H9 (cell line): Measurements from ENCODE around the gene CADPS2. TPM values are rescaled to one million over a fixed set of nuclear protein-coding genes. Genes with fewer than 3 reads are reported as not detected.

ENCODE experiments used
- DNase-seq: peaks from one replicate; pipeline ENCODE4 v3.0.0-alpha.2; 2017
- H2AFZ ChIP-seq: one replicate; pipeline ENCODE4 v1.6.1; 2013; ENCODE audit warnings: mild to moderate bottlenecking, low read length, control low read depth, moderate library complexity
- H2AK5ac ChIP-seq: 2 replicates; pipeline ENCODE4 v1.6.1; 2013; ENCODE audit warnings: low read length, control low read depth, mixed read lengths; ENCODE audit not compliant: insufficient read length
- H2BK120ac ChIP-seq: one replicate; pipeline ENCODE4 v1.6.1; 2013; ENCODE audit warnings: low read depth, mild to moderate bottlenecking, low read length, control low read depth, inconsistent platforms; ENCODE audit not compliant: poor library complexity, severe bottlenecking
- H2BK12ac ChIP-seq: 2 replicates; pipeline ENCODE4 v1.6.1; 2013; ENCODE audit warnings: low read length, control low read depth, mixed read lengths, low read depth; ENCODE audit not compliant: insufficient read length
- H2BK15ac ChIP-seq: 2 replicates; pipeline ENCODE4 v1.6.1; 2013; ENCODE audit warnings: low read depth, low read length, control low read depth
- H2BK20ac ChIP-seq: one replicate; pipeline ENCODE4 v1.6.1; 2013; ENCODE audit warnings: low read depth, mild to moderate bottlenecking, low read length, control low read depth, inconsistent platforms; ENCODE audit not compliant: poor library complexity, severe bottlenecking
- H2BK5ac ChIP-seq: 2 replicates; pipeline ENCODE4 v1.6.1; 2013; ENCODE audit warnings: low read length, control low read depth, mixed read lengths; ENCODE audit not compliant: insufficient read length
- H3K14ac ChIP-seq: 2 replicates; pipeline ENCODE4 v1.6.1; 2013; ENCODE audit warnings: low read length, control low read depth; ENCODE audit not compliant: insufficient read depth
- H3K18ac ChIP-seq: 2 replicates; pipeline ENCODE4 v1.6.1; 2013; ENCODE audit warnings: low read depth, mild to moderate bottlenecking, mixed read lengths, low read length, control low read depth; ENCODE audit not compliant: insufficient read length
- H3K23ac ChIP-seq: 2 replicates; pipeline ENCODE4 v1.6.1; 2013; ENCODE audit warnings: low read length, control low read depth, mixed read lengths, low read depth; ENCODE audit not compliant: insufficient read length
- H3K23me2 ChIP-seq: 2 replicates; pipeline ENCODE4 v1.6.1; 2013; ENCODE audit warnings: low read depth, mild to moderate bottlenecking, mixed read lengths, low read length, control low read depth; ENCODE audit not compliant: insufficient read length, poor library complexity, severe bottlenecking
- H3K27ac ChIP-seq: 2 replicates; pipeline ENCODE4 v1.5.1; 2013; ENCODE audit warnings: low read length, control low read depth, mixed read lengths, low read depth; ENCODE audit not compliant: insufficient read length
- H3K27me3 ChIP-seq: 2 replicates; pipeline ENCODE4 v1.6.1; 2013; ENCODE audit warnings: low read length, control low read depth, inconsistent platforms; ENCODE audit not compliant: insufficient read depth
- H3K4ac ChIP-seq: 2 replicates; pipeline ENCODE4 v1.6.1; 2013; ENCODE audit warnings: low read depth, mild to moderate bottlenecking, control low read depth, inconsistent platforms, low read length, moderate library complexity
- H3K4me1 ChIP-seq: 2 replicates; pipeline ENCODE4 v1.6.1; 2013; ENCODE audit warnings: low read length, control low read depth, inconsistent platforms; ENCODE audit not compliant: insufficient read depth
- H3K4me2 ChIP-seq: 2 replicates; pipeline ENCODE4 v1.6.1; 2013; ENCODE audit warnings: low read length, control low read depth, mixed read lengths; ENCODE audit not compliant: insufficient read length, insufficient read depth
- H3K56ac ChIP-seq: 2 replicates; pipeline ENCODE4 v1.6.1; 2013; ENCODE audit warnings: low read depth, mild to moderate bottlenecking, mixed read lengths, low read length, control low read depth; ENCODE audit not compliant: insufficient read length
- H3K79me1 ChIP-seq: 2 replicates; pipeline ENCODE4 v1.6.1; 2013; ENCODE audit warnings: low read depth, mild to moderate bottlenecking, moderate library complexity, low read length, control low read depth, inconsistent platforms; ENCODE audit not compliant: insufficient read depth, poor library complexity, severe bottlenecking
- H3K79me2 ChIP-seq: 2 replicates; pipeline ENCODE4 v1.6.1; 2013; ENCODE audit warnings: low read length, control low read depth, inconsistent platforms; ENCODE audit not compliant: insufficient read depth
- H3K9ac ChIP-seq: 2 replicates; pipeline ENCODE4 v1.6.1; 2013; ENCODE audit warnings: low read length, control low read depth, mixed read lengths; ENCODE audit not compliant: insufficient read length; ENCODE audit errors: extremely low read depth
- H3K9me3 ChIP-seq: one replicate; pipeline ENCODE4 v1.6.1; 2013; ENCODE audit warnings: low read depth, low read length, inconsistent platforms; ENCODE audit not compliant: control insufficient read depth
- H3T11ph ChIP-seq: one replicate; pipeline ENCODE4 v1.6.1; 2013; ENCODE audit warnings: mild to moderate bottlenecking, low read length, control low read depth, inconsistent platforms
- H4K20me1 ChIP-seq: one replicate; pipeline ENCODE4 v1.6.1; 2013; ENCODE audit not compliant: control insufficient read depth, insufficient read length, insufficient read depth
- H4K5ac ChIP-seq: 2 replicates; pipeline ENCODE4 v1.6.1; 2013; ENCODE audit warnings: low read depth, mild to moderate bottlenecking, mixed read lengths, low read length, control low read depth; ENCODE audit not compliant: insufficient read length
- H4K8ac ChIP-seq: replicated peaks from 2 replicates; pipeline ENCODE4 v1.6.1; 2013; ENCODE audit warnings: low read length, control low read depth, mixed read lengths, low read depth; ENCODE audit not compliant: insufficient read length
- H4K91ac ChIP-seq: 2 replicates; pipeline ENCODE4 v1.6.1; 2013; ENCODE audit warnings: low read depth, mild to moderate bottlenecking, moderate library complexity, mixed read lengths, low read length, control low read depth; ENCODE audit not compliant: insufficient read length
- H3K27ac Mint-ChIP-seq, 3 experiments: 2 replicates in 2 of 3; 3 replicates in 1 of 3; pipeline ENCODE4 v1.8.0; 2020 to 2021; ENCODE audit warnings: mixed read lengths in 3 of 3, mild to moderate bottlenecking in 1 of 3, moderate library complexity in 1 of 3
- H3K27me3 Mint-ChIP-seq: 2 replicates; pipeline ENCODE4 v1.8.0; 2021; ENCODE audit warnings: low read depth, mild to moderate bottlenecking, moderate library complexity, mixed read lengths
- H3K36me3 Mint-ChIP-seq, 3 experiments: 2 replicates in 2 of 3; 3 replicates in 1 of 3; pipeline ENCODE4 v1.8.0; 2020 to 2021; ENCODE audit warnings: low read depth in 3 of 3, mixed read lengths in 3 of 3; ENCODE audit not compliant: insufficient read depth in 1 of 3
- H3K4me1 Mint-ChIP-seq, 2 experiments: 2 replicates each; pipeline ENCODE4 v1.8.0; 2020; ENCODE audit warnings: mixed read lengths in 2 of 2
- H3K4me3 Mint-ChIP-seq, 2 experiments: 2 replicates in 1 of 2; 3 replicates in 1 of 2; pipeline ENCODE4 v1.8.0; 2020 to 2021; ENCODE audit warnings: mild to moderate bottlenecking in 2 of 2, mixed read lengths in 2 of 2, moderate library complexity in 1 of 2
- H3K9me3 Mint-ChIP-seq, 2 experiments: 2 replicates in 1 of 2; 3 replicates in 1 of 2; pipeline ENCODE4 v1.8.0; 2020; ENCODE audit warnings: mild to moderate bottlenecking in 2 of 2, mixed read lengths in 2 of 2, moderate library complexity in 1 of 2
- CTCF ChIP-seq: fragments of 200-600 bp; sonication (generic); conservative IDR thresholded peaks from 3 replicates; pipeline ENCODE4 v1.8.0; 2021; ENCODE audit warnings: antibody characterized with exemption, mild to moderate bottlenecking
- WGBS: extraction: QIAGEN DNeasy Blood & Tissue Kit; methylation state at CpG from one replicate; pipeline ENCODE4 v1.1.7; 2013; ENCODE audit warnings: missing lambda C conversion rate, low lambda C conversion rate, mixed read lengths; ENCODE audit not compliant: insufficient read length; ENCODE audit errors: extremely low coverage; 5-methylcytosine and 5-hydroxymethylcytosine counted together
- total RNA-seq: library from RNA; stranded (reverse); gene quantifications from 2 replicates; pipeline ENCODE4 v1.2.1, GENCODE V29; 2021

The CADPS2 gene
- total RNA-seq, 1 experiment from 2014 or later, result 7.1 TPM

GRCh38 chr7:122311050-122311700 lies 575.1 kb downstream of the CADPS2 start:
- no peaks in the 10 kb centered on the region for H4K20me1 ChIP-seq
- H3K79me2 ChIP-seq, result no peaks in the 10 kb centered on the region; the same call in 1 of the 2 replicates
- peaks cover 9% of the 10 kb centered on the region; the same call in 1 of the 2 replicates for H3K4me1 ChIP-seq
- peak overlapping the region; percentile 68 for H3K4me2 ChIP-seq
- no peaks in the 10 kb centered on the region for H3K79me1 ChIP-seq
- no peak overlapping the region for H2BK5ac ChIP-seq
- no peak overlapping the region for H2AK5ac ChIP-seq
- peaks cover 39% of the 10 kb centered on the region for H3K23me2 ChIP-seq
- no peak overlapping the region for H2BK12ac ChIP-seq
- no peak overlapping the region for H3K4ac ChIP-seq
- Mint-ChIP-seq H3K36me3 (peaks cover 0 to 35% (median 10%) of the 10 kb centered on the region in 3 experiments; a peak in 6 of 7 replicates), H3K27me3 (peaks cover 98% of the 10 kb centered on the region), H3K9me3 (peaks cover 0 to 3% of the 10 kb centered on the region in 2 experiments; a peak in 1 of 5 replicates), H3K4me3 (peak overlapping the region; percentile 52 to 81), H3K4me1 (peaks cover 60 to 68% of the 10 kb centered on the region in 2 experiments), H3K27ac (peak overlapping the region in 2 of 3 experiments; percentile 85 to 96; a peak in 5 of 7 replicates)
- DNase-seq, result peak; percentile 64
- no peak for TF ChIP-seq CTCF
- no CpG with 5 or more reads among the region's 12 CpGs for WGBS
- H4K5ac ChIP-seq, result no peak overlapping the region
- H3K23ac ChIP-seq, result no peak overlapping the region
- no peak overlapping the region for H2BK15ac ChIP-seq
- no peak overlapping the region for H3T11ph ChIP-seq
- no peak overlapping the region for H2AFZ ChIP-seq
- no peak overlapping the region for H3K14ac ChIP-seq
- H3K56ac ChIP-seq, result no peak overlapping the region
- no peak overlapping the region for H2BK20ac ChIP-seq
- H3K9ac ChIP-seq, result no peak overlapping the region
- no peak overlapping the region for H4K8ac ChIP-seq
- H3K27ac ChIP-seq, result no peak overlapping the region
- peaks cover 23% of the 10 kb centered on the region; the same call in 1 of the 2 replicates for H3K27me3 ChIP-seq
- H4K91ac ChIP-seq, result no peak overlapping the region
- H3K18ac ChIP-seq, result no peak overlapping the region
- no peak overlapping the region for H2BK120ac ChIP-seq
- no peaks in the 10 kb centered on the region for H3K9me3 ChIP-seq
